ENCODE results near the gene RPP40. TPM values are rescaled to one million over a fixed set of nuclear protein-coding genes. Genes with fewer than 3 reads are reported as not detected.

RPP40 gene
- total and polyA plus RNA-seq, 2 of the 13 experiments (the other 11 are each of a cell fraction or from before 2014, with no cell fraction given): 18.0 to 41.2 TPM

DNA sequence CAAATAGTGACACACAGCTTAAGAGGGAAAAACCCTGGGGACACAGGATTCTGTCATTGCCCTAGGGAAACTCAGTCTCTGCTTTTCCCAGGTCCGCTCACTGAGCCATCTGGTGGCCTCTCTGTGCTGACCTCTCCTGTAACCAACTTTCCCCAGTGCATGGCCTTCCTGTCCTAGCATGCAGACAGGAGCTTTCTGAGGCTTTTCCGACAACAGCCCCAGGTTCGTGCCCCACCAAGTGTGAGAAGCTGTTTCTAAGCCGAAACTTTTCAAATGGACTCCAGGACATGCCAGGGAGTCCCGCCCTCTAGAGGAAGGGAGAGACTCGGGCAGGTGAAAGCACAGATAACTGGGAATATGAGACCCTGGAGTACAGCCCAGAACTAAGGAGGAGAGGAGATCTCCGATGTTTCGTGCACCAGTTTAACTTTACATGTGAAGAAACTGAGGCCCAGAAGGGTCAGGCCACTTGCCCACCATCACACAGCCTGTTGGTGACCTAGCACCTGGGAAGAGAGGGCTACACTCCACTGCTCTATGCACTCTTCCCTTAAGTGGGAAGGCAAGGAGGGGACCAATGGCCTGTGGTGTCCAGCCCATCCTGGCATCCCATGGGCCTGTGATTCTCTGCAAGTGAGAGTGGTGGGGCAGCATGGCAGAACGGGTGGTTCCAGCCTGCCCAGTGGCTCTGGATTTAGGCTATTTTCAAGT, 46.2 kb downstream of the RPP40 start (continued):
- TF ChIP-seq ZNF414 (CRISPR knock-in tag; IDR thresholded peaks at IDR 0.05) (no peak), ZNF879 (CRISPR knock-in tag; IDR thresholded peaks at IDR 0.05) (no peak), HNF1A (IDR thresholded peaks at IDR 0.05; ENCODE audit: low read depth) (no peak), HNF1A (CRISPR knock-in tag; IDR thresholded peaks at IDR 0.05; ENCODE audit: borderline replicate concordance) (no peak), NR2C2 (CRISPR knock-in tag; IDR thresholded peaks at IDR 0.05; ENCODE audit: borderline replicate concordance) (no peak), ZNF567 (CRISPR knock-in tag; IDR thresholded peaks at IDR 0.05; ENCODE audit: borderline replicate concordance) (0 out of 2 replicates have a peak, but pooled peaks have one; percentile 59), TEAD3 (CRISPR knock-in tag; optimal IDR thresholded peaks at IDR 0.05; ENCODE audit: borderline replicate concordance) (peak; percentile 24), KDM2A (CRISPR knock-in tag; IDR thresholded peaks at IDR 0.05; ENCODE audit: borderline replicate concordance, low read depth) (peak; percentile 32; the same call in 1 of the 2 replicates), ZBTB3 (CRISPR knock-in tag; IDR thresholded peaks at IDR 0.05; ENCODE audit: borderline replicate concordance, low read depth) (no peak), NFKB2 (CRISPR knock-in tag; IDR thresholded peaks at IDR 0.05; ENCODE audit: borderline replicate concordance) (no peak), GATAD1 (CRISPR knock-in tag; IDR thresholded peaks at IDR 0.05) (no peak), NPAS2 (CRISPR knock-in tag; IDR thresholded peaks at IDR 0.05; ENCODE audit: borderline replicate concordance) (no peak), PHF8 (CRISPR knock-in tag; IDR thresholded peaks at IDR 0.05) (no peak), STAG1 (CRISPR knock-in tag; IDR thresholded peaks at IDR 0.05) (peak; percentile 67), ZNF543 (CRISPR knock-in tag; IDR thresholded peaks at IDR 0.05) (no peak), ARID4A (CRISPR knock-in tag; IDR thresholded peaks at IDR 0.05; ENCODE audit: borderline replicate concordance) (no peak; the same call in 1 of the 2 replicates), TRIM24 (CRISPR knock-in tag; IDR thresholded peaks at IDR 0.05) (no peak), SMARCE1 (IDR thresholded peaks at IDR 0.05; ENCODE audit: borderline replicate concordance) (no peak)
- TF ChIP-seq, protein P1, sequence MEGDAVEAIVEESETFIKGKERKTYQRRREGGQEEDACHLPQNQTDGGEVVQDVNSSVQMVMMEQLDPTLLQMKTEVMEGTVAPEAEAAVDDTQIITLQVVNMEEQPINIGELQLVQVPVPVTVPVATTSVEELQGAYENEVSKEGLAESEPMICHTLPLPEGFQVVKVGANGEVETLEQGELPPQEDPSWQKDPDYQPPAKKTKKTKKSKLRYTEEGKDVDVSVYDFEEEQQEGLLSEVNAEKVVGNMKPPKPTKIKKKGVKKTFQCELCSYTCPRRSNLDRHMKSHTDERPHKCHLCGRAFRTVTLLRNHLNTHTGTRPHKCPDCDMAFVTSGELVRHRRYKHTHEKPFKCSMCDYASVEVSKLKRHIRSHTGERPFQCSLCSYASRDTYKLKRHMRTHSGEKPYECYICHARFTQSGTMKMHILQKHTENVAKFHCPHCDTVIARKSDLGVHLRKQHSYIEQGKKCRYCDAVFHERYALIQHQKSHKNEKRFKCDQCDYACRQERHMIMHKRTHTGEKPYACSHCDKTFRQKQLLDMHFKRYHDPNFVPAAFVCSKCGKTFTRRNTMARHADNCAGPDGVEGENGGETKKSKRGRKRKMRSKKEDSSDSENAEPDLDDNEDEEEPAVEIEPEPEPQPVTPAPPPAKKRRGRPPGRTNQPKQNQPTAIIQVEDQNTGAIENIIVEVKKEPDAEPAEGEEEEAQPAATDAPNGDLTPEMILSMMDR (CRISPR knock-in tag; IDR thresholded peaks at IDR 0.05): peak; percentile 63; the same call in 1 of the 2 replicates
